Activated CD8-positive, alpha-beta memory T cell treated with anti-CD3 and anti-CD28 coated beads, Interleukin-2, amount 10 ng/mL, durations not matched to agents 7 days and 5 days (primary cell): ENCODE data around the gene SYNE1. TPM values are rescaled to one million over a fixed set of nuclear protein-coding genes. Genes with fewer than 3 reads are reported as not detected.

ENCODE experiments used
- ATAC-seq: fragments of 150-1000 bp; cut with Tn5 transposase; one replicate; pipeline ENCODE4 v1.10.0; 2021; ENCODE audit warnings: moderate library complexity
- CTCF ChIA-PET: fragments of 350-600 bp; sonication (Branson Sonifier 250); formaldehyde crosslinking; loops from one replicate; lab custom pipeline; 2021; ENCODE audit warnings: antibody characterized with exemption; lab: Charles Lee
- DNase-seq: peaks from one replicate; pipeline ENCODE4 v3.0.0-alpha.2; 2020
- H3K27ac Mint-ChIP-seq: one replicate; pipeline ENCODE4 v1.8.0; 2021; ENCODE audit warnings: mild to moderate bottlenecking, mixed read lengths
- H3K27me3 Mint-ChIP-seq: one replicate; pipeline ENCODE4 v1.8.0; 2021; ENCODE audit warnings: mixed read lengths
- H3K36me3 Mint-ChIP-seq: one replicate; pipeline ENCODE4 v1.8.0; 2021; ENCODE audit warnings: mild to moderate bottlenecking, mixed read lengths
- H3K4me1 Mint-ChIP-seq: one replicate; pipeline ENCODE4 v1.8.0; 2021; ENCODE audit warnings: mixed read lengths
- H3K4me3 Mint-ChIP-seq: one replicate; pipeline ENCODE4 v1.8.0; 2021; ENCODE audit warnings: mild to moderate bottlenecking, moderate library complexity, mixed read lengths
- H3K9me3 Mint-ChIP-seq: one replicate; pipeline ENCODE4 v1.8.0; 2022; ENCODE audit warnings: low read depth, mixed read lengths
- total RNA-seq, 2 experiments: library from RNA; stranded (reverse); gene quantifications; one replicate each; pipeline ENCODE4 v1.2.3, GENCODE V29; 2021

The SYNE1 gene
- total RNA-seq, 2 experiments from 2014 or later = 58.5 to 76.6 TPM

DNA sequence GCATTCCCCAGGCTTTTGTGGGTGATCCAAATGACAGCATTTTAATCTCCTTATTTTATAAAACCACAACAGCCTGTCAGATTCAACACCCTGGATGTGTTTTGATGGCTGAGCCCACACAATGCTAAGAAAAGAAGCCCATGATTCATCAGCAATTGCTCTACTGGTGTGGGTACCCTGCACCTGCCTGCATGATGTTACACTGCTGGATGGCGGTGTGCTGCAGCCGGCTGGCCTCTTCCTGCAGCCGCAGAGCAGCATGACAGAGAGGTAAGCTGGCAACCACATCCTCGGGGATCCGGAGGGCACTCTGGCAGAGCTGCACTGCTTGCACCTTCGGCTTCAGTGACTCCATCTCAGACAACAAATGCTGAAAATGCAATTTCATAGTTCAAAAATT lies 327.5 kb downstream of the SYNE1 start:
- no peaks in the 10 kb centered on the region for H3K9me3 Mint-ChIP-seq
- no peak overlapping the region for H3K4me3 Mint-ChIP-seq
- CTCF ChIA-PET = interaction anchor here (1.1 to 4.2 kb wide), 4 partner anchors 8 to 30 kb away, joined by 3 to 28 read pairs (median 4); no protein-coding TSS in a partner anchor
- peaks cover 30% of the 10 kb centered on the region for H3K4me1 Mint-ChIP-seq
- ATAC-seq = peak; percentile 99
- no peak overlapping the region for H3K27ac Mint-ChIP-seq
- no peaks in the 10 kb centered on the region for H3K36me3 Mint-ChIP-seq
- no peaks in the 10 kb centered on the region for H3K27me3 Mint-ChIP-seq
- peak; percentile 89 for DNase-seq

DNA sequence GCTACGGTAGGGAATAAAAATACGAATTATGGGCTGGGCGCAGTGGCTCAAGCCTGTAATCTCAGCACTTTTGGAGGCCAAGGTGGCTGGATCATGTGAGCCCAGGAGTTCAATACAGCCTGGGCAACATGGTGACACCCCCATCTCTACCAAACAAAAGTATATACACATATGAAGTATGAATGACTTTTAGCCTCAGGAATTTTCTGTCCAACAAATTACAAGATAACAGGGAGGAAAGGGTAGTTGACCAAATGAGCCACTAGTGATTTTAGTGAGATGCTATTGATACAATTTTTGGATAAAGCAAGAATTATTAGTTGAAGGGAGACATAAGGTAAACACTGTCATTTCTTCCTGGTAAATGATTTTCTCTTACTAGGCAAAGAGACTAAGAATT lies 328.2 kb downstream of the SYNE1 start:
- Mint-ChIP-seq H3K9me3 (no peaks in the 10 kb centered on the region), H3K4me3 (no peak overlapping the region), H3K27me3 (no peaks in the 10 kb centered on the region), H3K36me3 (no peaks in the 10 kb centered on the region), H3K27ac (no peak overlapping the region), H3K4me1 (peaks cover 30% of the 10 kb centered on the region)
- CTCF ChIA-PET = interaction anchor here (0.5 to 4.2 kb wide), 3 partner anchors 29 to 955 kb away, joined by 3 to 28 read pairs (median 3); no protein-coding TSS in a partner anchor
- no peak for DNase-seq
- ATAC-seq = no peak

GRCh38 chr6:152308306-152308705 lies 328.9 kb downstream of the SYNE1 start:
- ATAC-seq = no peak
- Mint-ChIP-seq H3K4me3 (no peak overlapping the region), H3K9me3 (no peaks in the 10 kb centered on the region), H3K4me1 (peaks cover 27% of the 10 kb centered on the region), H3K27me3 (no peaks in the 10 kb centered on the region), H3K36me3 (no peaks in the 10 kb centered on the region), H3K27ac (no peak overlapping the region)
- no peak for DNase-seq
- CTCF ChIA-PET = interaction anchor here (0.6 to 4.2 kb wide), 3 partner anchors 12 to 87 kb away, joined by 3 to 28 read pairs (median 3); no protein-coding TSS in a partner anchor

GRCh38 chr6:152305672-152306071 lies 331.5 kb downstream of the SYNE1 start:
- H3K36me3 Mint-ChIP-seq = no peaks in the 10 kb centered on the region
- DNase-seq (no peak), ATAC-seq (no peak)
- H3K4me3 Mint-ChIP-seq = no peak overlapping the region
- H3K27ac Mint-ChIP-seq = no peak overlapping the region
- CTCF ChIA-PET = interaction anchor here (1.4 to 2.8 kb wide), 3 partner anchors 9 to 33 kb away, joined by 3 to 14 read pairs (median 6); no protein-coding TSS in a partner anchor
- H3K4me1 Mint-ChIP-seq = peaks cover 34% of the 10 kb centered on the region
- no peaks in the 10 kb centered on the region for H3K27me3 Mint-ChIP-seq
- no peaks in the 10 kb centered on the region for H3K9me3 Mint-ChIP-seq

DNA sequence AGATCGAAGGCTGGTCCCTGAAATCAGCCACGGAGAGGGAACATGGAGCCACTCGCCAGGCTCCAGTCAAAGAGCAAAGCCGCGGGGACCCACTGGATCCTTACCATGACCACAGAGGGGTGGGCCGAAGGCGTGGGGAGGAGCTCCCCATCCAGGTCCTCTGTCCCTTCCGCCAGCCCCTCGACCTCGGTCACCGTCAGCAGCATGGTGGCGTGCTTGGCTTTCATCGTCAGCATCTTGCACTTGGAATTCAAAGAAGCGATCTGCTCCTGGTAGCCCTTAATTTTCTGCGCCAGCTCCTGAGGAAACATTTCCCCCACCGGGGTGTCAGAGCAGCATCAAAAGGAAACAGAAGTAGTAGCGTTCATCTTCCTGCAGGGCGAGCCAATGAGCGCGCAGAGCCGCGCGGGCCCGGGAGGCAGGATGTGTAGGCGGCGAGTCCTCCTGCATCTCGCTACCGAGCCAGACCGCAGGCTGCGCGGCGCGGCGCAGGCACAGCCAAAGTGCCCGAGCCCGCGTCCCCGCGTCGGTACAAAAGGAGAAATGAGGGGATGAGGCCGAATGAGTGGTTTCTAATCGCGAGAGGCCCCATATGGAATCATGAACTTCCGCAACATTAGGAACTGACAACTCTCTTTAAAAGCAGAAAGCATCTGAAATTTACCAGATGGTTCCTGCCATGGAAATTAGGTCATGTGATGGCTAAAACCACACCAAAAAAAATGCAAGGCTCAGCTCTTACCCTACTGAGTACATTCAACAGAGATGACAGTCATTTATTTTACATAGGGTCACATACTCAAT lies 335.2 kb downstream of the SYNE1 start:
- CTCF ChIA-PET = interaction anchor here (0.6 to 5.9 kb wide), 14 partner anchors 8 to 535 kb away, joined by 3 to 50 read pairs (median 3); no protein-coding TSS in a partner anchor
- peak; percentile 94 for DNase-seq
- peak overlapping the region; percentile 100 for H3K27ac Mint-ChIP-seq
- peak overlapping the region; percentile 96 for H3K4me3 Mint-ChIP-seq
- peak; percentile 98 for ATAC-seq
- no peaks in the 10 kb centered on the region for H3K36me3 Mint-ChIP-seq
- peaks cover 32% of the 10 kb centered on the region for H3K4me1 Mint-ChIP-seq
- no peaks in the 10 kb centered on the region for H3K27me3 Mint-ChIP-seq
- H3K9me3 Mint-ChIP-seq = no peaks in the 10 kb centered on the region

- no peaks in the 10 kb centered on the region for H3K27me3 Mint-ChIP-seq
- H3K4me1 Mint-ChIP-seq = peaks cover 32% of the 10 kb centered on the region
- DNase-seq = no peak
- ATAC-seq = peak; percentile 41
- peak overlapping the region; percentile 100 for H3K27ac Mint-ChIP-seq
- CTCF ChIA-PET = interaction anchor here (0.9 to 5.9 kb wide), 10 partner anchors 9 to 535 kb away, joined by 3 to 50 read pairs (median 4); no protein-coding TSS in a partner anchor
- peaks cover under 1% of the 10 kb centered on the region for H3K36me3 Mint-ChIP-seq
- peak overlapping the region; percentile 96 for H3K4me3 Mint-ChIP-seq
- no peaks in the 10 kb centered on the region for H3K9me3 Mint-ChIP-seq
Measured at GRCh38 chr6:152301021-152301764, 336.0 kb downstream of the SYNE1 start.

DNA sequence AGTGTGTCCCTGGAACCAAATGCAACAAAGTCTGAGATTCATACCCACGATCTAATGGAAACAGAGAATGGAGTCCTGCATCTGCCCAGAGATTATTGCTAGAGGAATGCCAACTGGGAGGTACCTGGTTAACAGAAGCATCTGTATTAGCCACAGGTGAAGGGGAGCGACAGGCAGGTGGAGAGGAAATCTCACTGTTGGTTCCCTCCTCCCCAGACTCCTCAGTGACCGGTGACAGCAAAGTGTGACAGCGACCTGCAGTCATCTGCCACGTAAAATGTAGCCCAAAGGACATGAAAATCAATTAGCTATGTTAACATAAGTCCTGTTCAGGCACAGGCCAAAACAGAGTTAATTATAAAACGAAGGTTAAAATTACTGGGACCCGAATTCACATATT lies 336.6 kb downstream of the SYNE1 start:
- CTCF ChIA-PET = interaction anchor here (1.2 to 5.9 kb wide), 3 partner anchors 10 to 37 kb away, joined by 3 to 50 read pairs (median 4); no protein-coding TSS in a partner anchor
- H3K4me3 Mint-ChIP-seq = peak overlapping the region; percentile 96
- H3K27me3 Mint-ChIP-seq = no peaks in the 10 kb centered on the region
- DNase-seq = peak; percentile 47
- H3K9me3 Mint-ChIP-seq = no peaks in the 10 kb centered on the region
- H3K4me1 Mint-ChIP-seq = peaks cover 32% of the 10 kb centered on the region
- H3K36me3 Mint-ChIP-seq = peaks cover 2% of the 10 kb centered on the region
- ATAC-seq = no peak
- peak overlapping the region; percentile 100 for H3K27ac Mint-ChIP-seq

GRCh38 chr6:152298848-152299735 lies 338.1 kb downstream of the SYNE1 start:
- no peak for ATAC-seq
- Mint-ChIP-seq H3K27me3 (no peaks in the 10 kb centered on the region), H3K36me3 (peaks cover 2% of the 10 kb centered on the region), H3K9me3 (no peaks in the 10 kb centered on the region), H3K4me3 (no peak overlapping the region), H3K27ac (peak overlapping the region; percentile 27), H3K4me1 (peaks cover 32% of the 10 kb centered on the region)
- no peak for DNase-seq
- CTCF ChIA-PET = interaction anchor here (0.8 to 5.9 kb wide), 4 partner anchors 11 to 139 kb away, joined by 3 to 50 read pairs (median 4); no protein-coding TSS in a partner anchor

GRCh38 chr6:152298055-152298647 lies 339.0 kb downstream of the SYNE1 start:
- H3K36me3 Mint-ChIP-seq = peaks cover 7% of the 10 kb centered on the region
- ATAC-seq = no peak
- H3K27me3 Mint-ChIP-seq = no peaks in the 10 kb centered on the region
- no peak overlapping the region for H3K27ac Mint-ChIP-seq
- H3K4me1 Mint-ChIP-seq = peaks cover 32% of the 10 kb centered on the region
- H3K4me3 Mint-ChIP-seq = no peak overlapping the region
- no peaks in the 10 kb centered on the region for H3K9me3 Mint-ChIP-seq
- DNase-seq = no peak
- CTCF ChIA-PET = interaction anchor here (1.6 to 5.9 kb wide), 2 partner anchors 40 to 138 kb away, joined by 3 to 50 read pairs; no protein-coding TSS in a partner anchor

DNA sequence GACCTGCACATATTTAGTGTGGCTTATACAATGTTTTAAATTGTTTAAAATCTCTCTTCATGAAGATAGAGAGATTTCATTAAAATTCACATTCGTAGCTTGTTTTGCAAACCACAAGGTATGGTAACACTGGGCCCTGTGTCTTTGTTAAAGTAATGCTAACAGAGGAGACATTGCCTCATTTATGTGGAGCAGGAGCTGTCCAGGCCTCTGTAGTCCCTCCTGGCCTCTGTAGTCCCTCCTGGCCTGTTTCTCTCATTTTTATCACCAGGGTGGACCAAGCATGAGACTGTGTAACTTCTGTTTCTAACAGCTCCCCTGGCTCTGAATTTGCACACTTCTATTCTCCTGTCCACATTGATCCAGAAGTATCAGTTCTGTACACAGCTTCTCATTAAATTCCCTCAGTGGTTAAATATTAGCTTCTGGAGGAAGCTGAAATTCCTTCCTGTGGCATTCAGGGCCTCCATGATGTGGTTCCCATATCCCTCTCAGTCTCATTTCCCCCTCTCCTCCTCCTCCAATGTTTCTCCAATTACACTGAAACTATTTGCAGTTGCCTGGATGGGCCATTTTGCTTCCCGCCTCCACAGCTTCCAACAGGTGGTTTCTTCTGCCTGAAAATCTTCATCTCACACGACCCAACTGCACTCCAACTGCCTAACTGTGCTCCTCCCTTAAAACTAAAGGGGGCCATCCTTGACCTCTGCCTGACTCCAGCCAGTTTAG lies 340.4 kb downstream of the SYNE1 start:
- no peaks in the 10 kb centered on the region for H3K9me3 Mint-ChIP-seq
- no peaks in the 10 kb centered on the region for H3K27me3 Mint-ChIP-seq
- ATAC-seq (no peak), DNase-seq (no peak)
- CTCF ChIA-PET = interaction anchor here (1.0 to 1.9 kb wide), 4 partner anchors 9 to 53 kb away, joined by 3 to 6 read pairs (median 5); no protein-coding TSS in a partner anchor
- H3K4me3 Mint-ChIP-seq = no peak overlapping the region
- no peak overlapping the region for H3K27ac Mint-ChIP-seq
- peaks cover 27% of the 10 kb centered on the region for H3K4me1 Mint-ChIP-seq
- H3K36me3 Mint-ChIP-seq = peaks cover 12% of the 10 kb centered on the region

GRCh38 chr6:152295920-152296319 lies 341.2 kb downstream of the SYNE1 start:
- no peak for ATAC-seq
- H3K4me1 Mint-ChIP-seq = peaks cover 24% of the 10 kb centered on the region
- no peaks in the 10 kb centered on the region for H3K27me3 Mint-ChIP-seq
- H3K4me3 Mint-ChIP-seq = no peak overlapping the region
- H3K36me3 Mint-ChIP-seq = peaks cover 12% of the 10 kb centered on the region
- no peak for DNase-seq
- H3K27ac Mint-ChIP-seq = no peak overlapping the region
- H3K9me3 Mint-ChIP-seq = no peaks in the 10 kb centered on the region
- CTCF ChIA-PET = interaction anchor here (1.1 to 1.9 kb wide), 2 partner anchors 10 to 12 kb away, joined by 3 to 6 read pairs; no protein-coding TSS in a partner anchor
